HL-60 (cell line): ENCODE data around the gene THSD7A.
"Not testable (repeated sequence)": the region's sequence is repeated elsewhere in the genome, so short reads cannot be mapped to it uniquely, and the experiment has no call there.

Experiments used
- DNase-seq, 2 experiments: peaks; one replicate each; pipeline ENCODE4 v3.0.0-alpha.2; 2010 to 2020; ENCODE audit warnings: low read depth in 1 of 2, low spot score in 1 of 2
- H3K27ac ChIP-seq: fragments of 250-450 bp; sonication (Bioruptor Pico); replicated peaks from 2 replicates; pipeline ENCODE4 v1.5.1; 2020; ENCODE audit warnings: mild to moderate bottlenecking, moderate library complexity
- H3K27me3 ChIP-seq: fragments of 250-450 bp; sonication (Bioruptor Pico); 2 replicates; pipeline ENCODE4 v1.5.1; 2021; ENCODE audit warnings: mild to moderate bottlenecking, moderate library complexity; ENCODE audit not compliant: insufficient read depth, poor library complexity, severe bottlenecking
- H3K4me3 ChIP-seq: replicated peaks from 2 replicates; pipeline ENCODE4 v1.5.1; 2011; ENCODE audit warnings: mild to moderate bottlenecking, control low read depth, low read length; ENCODE audit not compliant: insufficient read depth
- CTCF ChIP-seq: IDR thresholded peaks from one replicate; pipeline ENCODE4 v1.5.1; 2011; ENCODE audit warnings: low read length, control low read depth, inconsistent platforms; ENCODE audit not compliant: insufficient read depth
- GABPA ChIP-seq: IDR thresholded peaks from 2 replicates; pipeline ENCODE4 v1.6.1; 2012; ENCODE audit warnings: low read depth
- POLR2AphosphoS5 ChIP-seq: IDR thresholded peaks from 2 replicates; pipeline ENCODE4 v1.6.1; 2012; ENCODE audit warnings: low read depth
- SPI1 ChIP-seq: IDR thresholded peaks from 2 replicates; pipeline ENCODE4 v1.6.1; 2012; ENCODE audit warnings: low read depth, mild to moderate bottlenecking, borderline replicate concordance
- TF ChIP-seq, protein P1 (sequence below): IDR thresholded peaks from 2 replicates; pipeline ENCODE4 v1.6.1; 2012; ENCODE audit warnings: low read depth; ENCODE audit not compliant: insufficient replicate concordance

THSD7A gene

DNA sequence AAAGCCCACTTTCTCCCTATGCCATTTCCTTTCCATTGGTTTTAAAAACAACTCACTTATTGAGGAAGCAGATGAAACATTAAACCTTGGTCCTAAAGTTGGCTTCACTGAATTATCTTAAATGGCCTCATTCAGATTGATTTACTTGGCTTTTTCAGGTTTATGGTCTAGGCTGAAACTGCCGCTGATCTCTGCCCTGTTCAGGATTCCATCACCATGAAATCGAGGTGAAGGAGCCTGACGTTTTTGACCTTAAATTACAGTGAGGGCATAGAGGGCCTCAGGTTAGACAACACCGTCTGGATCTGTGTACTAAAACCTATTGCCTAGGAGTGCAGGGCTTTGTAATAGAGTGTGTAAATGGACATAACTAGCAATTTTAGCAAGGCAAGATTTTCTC lies 383.7 kb downstream of the THSD7A start:
- no peaks in the 10 kb centered on the region for H3K27me3 ChIP-seq
- TF ChIP-seq, protein P1, sequence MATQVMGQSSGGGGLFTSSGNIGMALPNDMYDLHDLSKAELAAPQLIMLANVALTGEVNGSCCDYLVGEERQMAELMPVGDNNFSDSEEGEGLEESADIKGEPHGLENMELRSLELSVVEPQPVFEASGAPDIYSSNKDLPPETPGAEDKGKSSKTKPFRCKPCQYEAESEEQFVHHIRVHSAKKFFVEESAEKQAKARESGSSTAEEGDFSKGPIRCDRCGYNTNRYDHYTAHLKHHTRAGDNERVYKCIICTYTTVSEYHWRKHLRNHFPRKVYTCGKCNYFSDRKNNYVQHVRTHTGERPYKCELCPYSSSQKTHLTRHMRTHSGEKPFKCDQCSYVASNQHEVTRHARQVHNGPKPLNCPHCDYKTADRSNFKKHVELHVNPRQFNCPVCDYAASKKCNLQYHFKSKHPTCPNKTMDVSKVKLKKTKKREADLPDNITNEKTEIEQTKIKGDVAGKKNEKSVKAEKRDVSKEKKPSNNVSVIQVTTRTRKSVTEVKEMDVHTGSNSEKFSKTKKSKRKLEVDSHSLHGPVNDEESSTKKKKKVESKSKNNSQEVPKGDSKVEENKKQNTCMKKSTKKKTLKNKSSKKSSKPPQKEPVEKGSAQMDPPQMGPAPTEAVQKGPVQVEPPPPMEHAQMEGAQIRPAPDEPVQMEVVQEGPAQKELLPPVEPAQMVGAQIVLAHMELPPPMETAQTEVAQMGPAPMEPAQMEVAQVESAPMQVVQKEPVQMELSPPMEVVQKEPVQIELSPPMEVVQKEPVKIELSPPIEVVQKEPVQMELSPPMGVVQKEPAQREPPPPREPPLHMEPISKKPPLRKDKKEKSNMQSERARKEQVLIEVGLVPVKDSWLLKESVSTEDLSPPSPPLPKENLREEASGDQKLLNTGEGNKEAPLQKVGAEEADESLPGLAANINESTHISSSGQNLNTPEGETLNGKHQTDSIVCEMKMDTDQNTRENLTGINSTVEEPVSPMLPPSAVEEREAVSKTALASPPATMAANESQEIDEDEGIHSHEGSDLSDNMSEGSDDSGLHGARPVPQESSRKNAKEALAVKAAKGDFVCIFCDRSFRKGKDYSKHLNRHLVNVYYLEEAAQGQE = no peak
- no peak for TF ChIP-seq SPI1
- TF ChIP-seq POLR2AphosphoS5 = no peak
- no peak for TF ChIP-seq GABPA
- no peak for TF ChIP-seq CTCF
- no peak for DNase-seq
- no peak overlapping the region for H3K4me3 ChIP-seq
- H3K27ac ChIP-seq = no peak overlapping the region

DNA sequence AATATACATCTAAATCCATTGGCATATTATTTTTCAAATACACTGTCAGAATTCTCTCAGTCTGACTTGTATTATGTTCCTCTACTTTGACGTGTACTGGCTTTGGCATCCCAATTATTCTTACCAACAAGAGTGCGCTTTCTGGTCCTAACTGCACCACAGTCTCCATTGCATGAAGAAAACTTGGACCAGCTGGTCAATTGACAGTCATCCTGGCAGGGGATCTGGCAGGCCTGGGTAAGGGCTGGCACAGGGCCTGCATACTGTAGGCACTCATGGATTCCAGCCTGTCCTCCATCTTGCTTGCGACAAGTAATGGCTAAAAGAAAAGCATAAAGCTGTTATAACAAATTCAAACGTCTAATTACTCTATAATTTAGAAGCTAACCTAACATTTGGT lies 384.9 kb downstream of the THSD7A start:
- H3K27me3 ChIP-seq = no peaks in the 10 kb centered on the region
- DNase-seq = no peak
- H3K27ac ChIP-seq = no peak overlapping the region
- H3K4me3 ChIP-seq = no peak overlapping the region
- no peak for TF ChIP-seq SPI1
- no peak for TF ChIP-seq CTCF
- no peak for TF ChIP-seq GABPA
- no peak for TF ChIP-seq POLR2AphosphoS5
- TF ChIP-seq, protein P1 = no peak

- H3K27ac ChIP-seq, H3K27me3 ChIP-seq, H3K4me3 ChIP-seq, DNase-seq: not testable (repeated sequence)
Measured at GRCh38 chr7:11443934-11444333, 388.1 kb downstream of the THSD7A start.

DNA sequence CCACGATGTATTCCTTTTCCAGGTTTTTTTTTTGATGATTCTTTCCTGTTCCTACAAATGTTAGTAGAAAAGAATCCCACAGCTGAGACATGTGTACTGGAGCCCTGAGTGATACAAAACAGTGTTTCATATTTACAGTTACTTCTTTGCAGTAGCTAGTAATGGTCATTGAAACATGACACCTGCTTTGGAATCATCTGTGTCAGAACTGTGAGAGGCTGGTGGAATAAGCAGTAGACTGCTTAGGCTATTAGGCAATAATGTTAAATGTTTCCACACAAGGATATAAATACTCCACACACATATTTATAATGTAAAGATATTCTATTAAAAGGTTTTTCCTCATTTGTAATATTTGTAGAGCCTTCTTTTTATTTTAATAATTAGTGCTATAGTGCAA lies 394.0 kb downstream of the THSD7A start:
- H3K27ac ChIP-seq = no peak overlapping the region
- peak in 1 of 2 experiments; percentile 8 for DNase-seq
- H3K4me3 ChIP-seq = no peak overlapping the region
- no peaks in the 10 kb centered on the region for H3K27me3 ChIP-seq
- TF ChIP-seq GABPA (no peak), SPI1 (no peak), CTCF (no peak), POLR2AphosphoS5 (no peak)
- TF ChIP-seq, protein P1 = no peak
